ENCODE measurements around the gene DISC1. TPM values are rescaled to one million over a fixed set of nuclear protein-coding genes. Genes with fewer than 3 reads are reported as not detected.

DISC1 gene
- polyA plus RNA-seq, 1 donor from 2014 or later = 0.84 TPM

- H3K79me2 ChIP-seq (replicated peaks; ENCODE audit: insufficient read depth, low read length) = no peaks in the 10 kb centered on the region
- H3K4me2 ChIP-seq (ENCODE audit: low read length) = no peak overlapping the region
- H3K4me3 ChIP-seq (ENCODE audit: low read length) = no peak overlapping the region
- H3K9me2 ChIP-seq (ENCODE audit: insufficient read depth, low read length) = no peaks in the 10 kb centered on the region
- H3K9ac ChIP-seq (ENCODE audit: low read length) = no peak overlapping the region
- H3K27me3 ChIP-seq (ENCODE audit: insufficient read depth, low read depth, low read length) = no peaks in the 10 kb centered on the region
- H3K27ac ChIP-seq (ENCODE audit: low read length) = no peak overlapping the region
- no peaks in the 10 kb centered on the region for H3F3A ChIP-seq (ENCODE audit: insufficient read depth, low read length, poor library complexity, severe bottlenecking)
- no peak for TF ChIP-seq EZH2 (IDR thresholded peaks at IDR 0.05; ENCODE audit: borderline replicate concordance, insufficient read depth, low read length, poor library complexity, severe bottlenecking)
- no peak for TF ChIP-seq POLR2AphosphoS5 (IDR thresholded peaks at IDR 0.05)
- no peak for TF ChIP-seq SMC3 (conservative IDR thresholded peaks at IDR 0.05; ENCODE audit: poor library complexity)
- no peak for TF ChIP-seq RAD21 (conservative IDR thresholded peaks at IDR 0.05)
- TF ChIP-seq EP300 (conservative IDR thresholded peaks at IDR 0.05; ENCODE audit: poor library complexity, severe bottlenecking) = no peak
- TF ChIP-seq MXI1 (conservative IDR thresholded peaks at IDR 0.05; ENCODE audit: poor library complexity, severe bottlenecking) = no peak
- TF ChIP-seq TAF1 (IDR thresholded peaks at IDR 0.05; ENCODE audit: low read depth) = no peak
- TF ChIP-seq CTCF (IDR thresholded peaks at IDR 0.05; ENCODE audit: poor library complexity, severe bottlenecking) = no peak
- TF ChIP-seq REST (IDR thresholded peaks at IDR 0.05; ENCODE audit: borderline replicate concordance) = no peak
- no peaks in the 10 kb centered on the region for H3K9me3 ChIP-seq (ENCODE audit: low read length)
- H2AFZ ChIP-seq (ENCODE audit: low read depth, low read length) = no peak overlapping the region
- no peaks in the 10 kb centered on the region for H4K20me1 ChIP-seq (ENCODE audit: insufficient read depth)
- H3K36me3 ChIP-seq (ENCODE audit: insufficient read depth, low read length) = no peaks in the 10 kb centered on the region
Measured at GRCh38 chr1:231842441-231842840, 215.9 kb downstream of the DISC1 start.

- Histone ChIP-seq H3F3A (ENCODE audit: insufficient read depth, low read length, poor library complexity, severe bottlenecking) (no peaks in the 10 kb centered on the region), H3K4me2 (ENCODE audit: low read length) (no peak overlapping the region), H3K9me2 (ENCODE audit: insufficient read depth, low read length) (no peaks in the 10 kb centered on the region), H2AFZ (ENCODE audit: low read depth, low read length) (no peak overlapping the region), H3K9me3 (ENCODE audit: low read length) (no peaks in the 10 kb centered on the region), H3K79me2 (replicated peaks; ENCODE audit: insufficient read depth, low read length) (no peaks in the 10 kb centered on the region), H3K9ac (ENCODE audit: low read length) (no peak overlapping the region), H3K27ac (ENCODE audit: low read length) (no peak overlapping the region), H4K20me1 (ENCODE audit: insufficient read depth) (no peaks in the 10 kb centered on the region), H3K4me3 (ENCODE audit: low read length) (no peak overlapping the region), H3K27me3 (ENCODE audit: insufficient read depth, low read depth, low read length) (no peaks in the 10 kb centered on the region), H3K36me3 (ENCODE audit: insufficient read depth, low read length) (no peaks in the 10 kb centered on the region)
- no peak for TF ChIP-seq SMC3 (conservative IDR thresholded peaks at IDR 0.05; ENCODE audit: poor library complexity)
- no peak for TF ChIP-seq EP300 (conservative IDR thresholded peaks at IDR 0.05; ENCODE audit: poor library complexity, severe bottlenecking)
- TF ChIP-seq RAD21 (conservative IDR thresholded peaks at IDR 0.05) = no peak
- no peak for TF ChIP-seq CTCF (IDR thresholded peaks at IDR 0.05; ENCODE audit: poor library complexity, severe bottlenecking)
- no peak for TF ChIP-seq POLR2AphosphoS5 (IDR thresholded peaks at IDR 0.05)
- no peak for TF ChIP-seq EZH2 (IDR thresholded peaks at IDR 0.05; ENCODE audit: borderline replicate concordance, insufficient read depth, low read length, poor library complexity, severe bottlenecking)
- no peak for TF ChIP-seq TAF1 (IDR thresholded peaks at IDR 0.05; ENCODE audit: low read depth)
- TF ChIP-seq REST (IDR thresholded peaks at IDR 0.05; ENCODE audit: borderline replicate concordance) = no peak
- TF ChIP-seq MXI1 (conservative IDR thresholded peaks at IDR 0.05; ENCODE audit: poor library complexity, severe bottlenecking) = no peak
Measured at GRCh38 chr1:231844986-231845502, 218.5 kb downstream of the DISC1 start.

Measured in neural cell (in vitro differentiated cells).